Right forelimb (tissue), 1 donor: ENCODE results near the gene DMAC2L.
"Not testable (repeated sequence)": the region's sequence is repeated elsewhere in the genome, so short reads cannot be mapped to it uniquely, and the experiment has no call there.

Source experiments
- DNase-seq: peaks from one replicate; pipeline ENCODE4 v3.0.0-alpha.2; 2018

The DMAC2L gene

DNA sequence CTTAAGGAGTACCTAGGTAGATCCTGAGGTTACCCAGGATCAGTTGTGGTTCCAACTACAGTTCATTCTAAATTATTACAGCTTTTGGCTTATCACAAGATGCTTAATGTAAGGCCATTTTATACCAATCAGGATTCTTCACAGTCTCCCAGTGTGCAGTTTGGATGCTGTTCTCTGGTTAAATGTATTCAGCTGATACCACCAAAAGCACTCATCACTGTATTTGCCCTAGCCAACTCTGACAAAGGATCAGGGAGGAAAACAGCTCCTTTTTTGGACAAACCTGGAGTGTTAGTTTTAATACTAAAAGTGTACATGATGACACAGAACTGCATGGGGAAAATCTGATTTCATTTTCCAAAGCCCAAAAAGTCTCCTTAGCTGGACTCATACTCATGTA is 19.5 kb downstream of the DMAC2L start:
- DNase-seq = no peak

- no peak for DNase-seq
These were observed 20.9 kb downstream of the DMAC2L start for GRCh38 chr14:50333014-50333509.

- DNase-seq = no peak
These were observed 22.1 kb downstream of the DMAC2L start for GRCh38 chr14:50334211-50334610.

DNA sequence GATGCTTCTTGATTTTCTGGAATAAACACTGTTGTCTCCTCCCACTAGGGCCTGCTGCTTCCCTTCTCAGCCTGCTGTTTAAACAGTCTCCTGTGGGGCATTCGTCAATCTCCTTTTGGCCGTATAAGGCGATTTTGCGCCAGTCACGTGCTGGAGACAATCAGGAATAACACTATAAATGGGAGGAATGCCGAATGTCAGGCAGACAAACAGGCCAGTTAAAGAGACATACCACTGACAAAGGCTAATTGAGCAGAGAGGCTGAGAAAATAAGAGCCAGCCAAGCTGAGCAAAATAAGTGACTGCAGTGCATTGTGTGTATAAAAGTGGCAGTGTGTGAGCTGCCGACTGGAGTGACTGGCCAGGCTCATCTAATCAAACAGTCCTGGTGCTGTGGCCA is 23.3 kb downstream of the DMAC2L start:
- DNase-seq = peak; percentile 61

GRCh38 chr14:50335989-50336824 is 24.1 kb downstream of the DMAC2L start:
- peak; percentile 55 for DNase-seq

- no peak for DNase-seq
These were observed 26.5 kb downstream of the DMAC2L start for GRCh38 chr14:50338587-50338986.

DNA sequence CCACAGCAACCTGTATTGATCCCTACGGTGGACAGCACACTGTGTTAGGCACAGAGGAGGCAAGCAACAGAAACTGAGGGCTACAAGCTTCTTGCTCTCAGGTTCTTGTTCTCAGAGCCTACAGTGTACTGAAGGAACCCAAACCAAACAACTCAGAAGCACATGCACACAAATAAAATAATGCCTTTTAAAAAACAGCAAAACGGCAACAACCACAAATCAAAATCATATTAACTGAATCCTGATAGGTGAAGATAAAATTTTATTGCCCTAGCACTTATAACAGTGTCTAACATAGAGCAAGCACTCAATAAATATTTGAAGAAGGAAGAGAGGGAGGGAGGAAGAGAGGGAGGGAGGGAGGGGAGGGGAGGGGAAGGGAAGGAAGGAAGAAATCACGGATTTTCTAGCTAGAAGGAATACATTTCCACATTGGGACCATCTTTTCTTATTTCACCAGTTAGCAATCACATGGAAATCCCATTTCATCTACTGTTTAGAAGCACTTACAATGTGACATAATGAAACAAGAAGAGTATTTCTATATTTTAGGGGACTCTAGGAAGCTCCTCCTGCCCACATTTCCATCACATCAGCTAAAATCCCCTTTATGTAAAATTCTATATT is 27.2 kb downstream of the DMAC2L start:
- no peak for DNase-seq

- no peak for DNase-seq
These were observed 27.9 kb downstream of the DMAC2L start for GRCh38 chr14:50340045-50340444.

GRCh38 chr14:50340963-50341362 is 28.8 kb downstream of the DMAC2L start:
- no peak for DNase-seq

GRCh38 chr14:50342221-50343078 is 30.3 kb downstream of the DMAC2L start:
- peak; percentile 61 for DNase-seq

- no peak for DNase-seq
These were observed 31.3 kb downstream of the DMAC2L start for GRCh38 chr14:50343434-50343833.

GRCh38 chr14:50344116-50344775 is 32.1 kb downstream of the DMAC2L start:
- no peak for DNase-seq

GRCh38 chr14:50344876-50345563 is 32.9 kb downstream of the DMAC2L start:
- DNase-seq = no peak

GRCh38 chr14:50345846-50346422 is 33.8 kb downstream of the DMAC2L start:
- DNase-seq = no peak

DNA sequence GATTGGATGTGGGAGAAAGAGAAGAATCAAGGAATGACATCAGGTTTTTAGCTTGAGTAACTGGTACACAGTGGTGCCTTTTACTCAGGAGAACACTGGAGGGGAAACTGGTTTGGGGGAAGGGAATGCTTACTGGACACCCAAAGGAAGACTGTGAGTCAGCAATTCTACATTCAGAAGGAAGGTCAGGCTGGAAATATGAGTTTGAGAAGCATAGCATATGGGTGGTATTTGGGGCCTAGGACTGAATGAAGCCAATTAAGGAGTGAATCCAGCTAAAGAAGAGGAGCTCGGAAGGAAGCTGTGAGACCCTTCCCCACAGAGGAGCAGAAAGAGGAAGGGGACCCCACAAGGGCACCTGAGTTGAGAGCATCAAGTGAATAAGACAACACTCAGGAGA is 35.4 kb downstream of the DMAC2L start:
- DNase-seq = no peak

GRCh38 chr14:50348933-50349332 is 36.8 kb downstream of the DMAC2L start:
- no peak for DNase-seq

- no peak for DNase-seq
These were observed 38.9 kb downstream of the DMAC2L start for GRCh38 chr14:50350975-50351374.

- no peak for DNase-seq
These were observed 40.5 kb downstream of the DMAC2L start for GRCh38 chr14:50352584-50352983.

- DNase-seq = no peak
These were observed 41.0 kb downstream of the DMAC2L start for GRCh38 chr14:50353126-50353525.

DNA sequence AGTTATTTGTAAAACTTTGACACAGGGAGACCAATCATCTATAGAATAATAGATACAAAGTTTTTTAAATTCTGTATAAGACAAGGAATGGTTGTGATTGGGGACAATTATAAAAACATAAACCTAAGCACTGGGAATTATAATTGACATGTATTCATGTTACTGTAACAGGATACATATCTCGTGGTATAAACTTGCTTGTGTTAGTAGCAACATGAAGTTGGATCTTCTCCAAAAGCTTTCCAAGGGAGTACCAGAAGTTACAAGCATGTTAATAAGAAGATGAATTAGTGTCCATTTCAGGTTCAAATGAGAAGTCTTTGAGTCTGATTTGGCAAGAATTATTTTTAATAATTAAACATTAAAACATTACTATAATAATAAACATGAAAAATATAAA is 42.4 kb downstream of the DMAC2L start:
- no peak for DNase-seq

- DNase-seq = no peak
These were observed 43.6 kb downstream of the DMAC2L start for GRCh38 chr14:50355692-50356091.

- not testable (repeated sequence) for DNase-seq
These were observed 44.2 kb downstream of the DMAC2L start for GRCh38 chr14:50356283-50356682.
